Measurements from ENCODE around the gene BCL2L12.
A peak's percentile ranks its signal among the peaks of the same experiment; 100 is the strongest.

The BCL2L12 gene

GRCh38 chr19:49645995-49646394 lies 19.7 kb upstream of the BCL2L12 start:
- no peak for TF ChIP-seq CTCF (conservative IDR thresholded peaks at IDR 0.05)
- H3K27ac ChIP-seq: peak overlapping the region; percentile 5; the same call in 1 of the 2 replicates

- TF ChIP-seq CTCF (conservative IDR thresholded peaks at IDR 0.05): no peak
- no peak overlapping the region; the same call in 1 of the 2 replicates for H3K27ac ChIP-seq
Observed at GRCh38 chr19:49646586-49646985, 19.1 kb upstream of the BCL2L12 start.

- no peak overlapping the region for H3K27ac ChIP-seq
- no peak for TF ChIP-seq CTCF (conservative IDR thresholded peaks at IDR 0.05)
Observed at GRCh38 chr19:49651029-49651819, 14.5 kb upstream of the BCL2L12 start.

GRCh38 chr19:49651820-49652550 lies 13.7 kb upstream of the BCL2L12 start:
- no peak overlapping the region for H3K27ac ChIP-seq
- TF ChIP-seq CTCF (conservative IDR thresholded peaks at IDR 0.05): no peak

GRCh38 chr19:49652551-49653465 lies 12.9 kb upstream of the BCL2L12 start:
- H3K27ac ChIP-seq: no peak overlapping the region
- no peak for TF ChIP-seq CTCF (conservative IDR thresholded peaks at IDR 0.05)

GRCh38 chr19:49653466-49653806 lies 12.3 kb upstream of the BCL2L12 start:
- no peak for TF ChIP-seq CTCF (conservative IDR thresholded peaks at IDR 0.05)
- no peak overlapping the region for H3K27ac ChIP-seq

- no peak for TF ChIP-seq CTCF (conservative IDR thresholded peaks at IDR 0.05)
- H3K27ac ChIP-seq: no peak overlapping the region
Observed at GRCh38 chr19:49654581-49654980, 11.2 kb upstream of the BCL2L12 start.

Measured in VCaP (cell line).